Colonic mucosa (tissue), 4 donors: ENCODE results near the gene ROBO1. TPM values are rescaled to one million over a fixed set of nuclear protein-coding genes. Genes with fewer than 3 reads are reported as not detected.

Source experiments
- DNase-seq: peaks from one replicate; pipeline ENCODE4 v3.0.0-alpha.2; 2020
- H3K27ac ChIP-seq: fragments of 200-600 bp; one replicate; pipeline ENCODE4 v1.8.0; 2021
- H3K27me3 ChIP-seq: fragments of 200-600 bp; one replicate; pipeline ENCODE4 v1.8.0; 2021
- H3K36me3 ChIP-seq: fragments of 200-600 bp; one replicate; pipeline ENCODE4 v1.8.0; 2021
- H3K4me1 ChIP-seq: fragments of 200-600 bp; one replicate; pipeline ENCODE4 v1.8.0; 2021; ENCODE audit warnings: mild to moderate bottlenecking
- H3K4me3 ChIP-seq: fragments of 200-600 bp; one replicate; pipeline ENCODE4 v1.8.0; 2021
- H3K9ac ChIP-seq, 2 donors: one replicate each; pipeline ENCODE4 v1.7.0; 2013; ENCODE audit warnings: control low read depth in 2 of 2, low read depth in 2 of 2, low read length in 2 of 2
- H3K9me3 ChIP-seq: fragments of 200-600 bp; one replicate; pipeline ENCODE4 v1.8.0; 2021
- intact Hi-C: fragments of 100-400 bp; cut with DNase I; formaldehyde crosslinking; loops from one replicate; pipeline ENCODE4 v1.14.1; 2022
- total RNA-seq, 2 donors: library from RNA; stranded (reverse); fragmentation: NEBNext Ultra II Directional in 1 of 2; extraction: Animal tissue kit (Norgen Biotek cat#: 25700) in 1 of 2; gene quantifications; one replicate each; pipeline ENCODE4 v1.2.1, GENCODE V29; 2021
- TF ChIP-seq, protein P1 (sequence below): fragments of 200-600 bp; IDR thresholded peaks from one replicate; pipeline ENCODE4 v1.8.0; 2022; ENCODE audit warnings: antibody characterized with exemption, mild to moderate bottlenecking
- donor health status: healthy.
- donor health status: DM: no; HTN: no; CAD: no.
- donor health status: DM: no; HTN: no; CAD: no.

Gene ROBO1
- total RNA-seq, 2 donors from 2014 or later: 8.1 to 9.4 TPM

DNA sequence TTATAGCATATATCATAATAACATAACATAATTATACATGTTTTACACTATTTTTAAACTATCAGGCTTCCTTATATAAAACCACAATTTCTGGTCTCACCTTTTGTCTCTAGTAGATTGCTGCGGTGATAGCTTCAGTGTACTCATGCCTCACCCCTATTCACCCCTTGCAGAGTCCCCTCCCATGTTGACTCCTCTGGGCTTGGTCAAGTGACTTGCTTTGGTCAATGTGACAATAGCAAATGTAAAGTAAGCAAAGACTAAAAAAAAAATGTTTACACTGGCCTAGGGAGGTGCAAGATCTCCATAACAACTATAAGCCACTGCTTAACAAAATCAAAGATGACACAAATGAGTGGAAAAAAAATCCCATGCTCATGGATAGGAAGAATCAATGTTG, 537.5 kb downstream of the ROBO1 start:
- TF ChIP-seq, protein P1, sequence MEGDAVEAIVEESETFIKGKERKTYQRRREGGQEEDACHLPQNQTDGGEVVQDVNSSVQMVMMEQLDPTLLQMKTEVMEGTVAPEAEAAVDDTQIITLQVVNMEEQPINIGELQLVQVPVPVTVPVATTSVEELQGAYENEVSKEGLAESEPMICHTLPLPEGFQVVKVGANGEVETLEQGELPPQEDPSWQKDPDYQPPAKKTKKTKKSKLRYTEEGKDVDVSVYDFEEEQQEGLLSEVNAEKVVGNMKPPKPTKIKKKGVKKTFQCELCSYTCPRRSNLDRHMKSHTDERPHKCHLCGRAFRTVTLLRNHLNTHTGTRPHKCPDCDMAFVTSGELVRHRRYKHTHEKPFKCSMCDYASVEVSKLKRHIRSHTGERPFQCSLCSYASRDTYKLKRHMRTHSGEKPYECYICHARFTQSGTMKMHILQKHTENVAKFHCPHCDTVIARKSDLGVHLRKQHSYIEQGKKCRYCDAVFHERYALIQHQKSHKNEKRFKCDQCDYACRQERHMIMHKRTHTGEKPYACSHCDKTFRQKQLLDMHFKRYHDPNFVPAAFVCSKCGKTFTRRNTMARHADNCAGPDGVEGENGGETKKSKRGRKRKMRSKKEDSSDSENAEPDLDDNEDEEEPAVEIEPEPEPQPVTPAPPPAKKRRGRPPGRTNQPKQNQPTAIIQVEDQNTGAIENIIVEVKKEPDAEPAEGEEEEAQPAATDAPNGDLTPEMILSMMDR: no peak
- Histone ChIP-seq H3K9me3 (no peaks in the 10 kb centered on the region), H3K27ac (no peak overlapping the region), H3K9ac (no peak overlapping the region), H3K27me3 (no peaks in the 10 kb centered on the region), H3K36me3 (no peaks in the 10 kb centered on the region), H3K4me3 (no peak overlapping the region), H3K4me1 (no peaks in the 10 kb centered on the region)
- DNase-seq: no peak
- intact Hi-C loops: no loop called here

- TF ChIP-seq, protein P1: no peak
- Histone ChIP-seq H3K36me3 (no peaks in the 10 kb centered on the region), H3K9ac (no peak overlapping the region), H3K27me3 (no peaks in the 10 kb centered on the region), H3K27ac (no peak overlapping the region), H3K9me3 (no peaks in the 10 kb centered on the region), H3K4me3 (no peak overlapping the region), H3K4me1 (no peaks in the 10 kb centered on the region)
- intact Hi-C loops: no loop called here
- DNase-seq: no peak
These were observed 550.7 kb downstream of the ROBO1 start for GRCh38 chr3:79217096-79217495.

- Histone ChIP-seq H3K9ac (no peak overlapping the region), H3K4me3 (no peak overlapping the region), H3K4me1 (no peaks in the 10 kb centered on the region), H3K9me3 (no peaks in the 10 kb centered on the region), H3K27me3 (no peaks in the 10 kb centered on the region), H3K36me3 (no peaks in the 10 kb centered on the region), H3K27ac (no peak overlapping the region)
- no peak for DNase-seq
- TF ChIP-seq, protein P1: no peak
- intact Hi-C loops: no loop called here
These were observed 552.5 kb downstream of the ROBO1 start for GRCh38 chr3:79215286-79215685.

- intact Hi-C loops: no loop called here
- H3K9ac ChIP-seq: no peak overlapping the region
- H3K4me1 ChIP-seq: no peaks in the 10 kb centered on the region
- no peak overlapping the region for H3K27ac ChIP-seq
- DNase-seq: no peak
- H3K9me3 ChIP-seq: no peaks in the 10 kb centered on the region
- H3K4me3 ChIP-seq: no peak overlapping the region
- TF ChIP-seq, protein P1: no peak
- no peaks in the 10 kb centered on the region for H3K36me3 ChIP-seq
- H3K27me3 ChIP-seq: no peaks in the 10 kb centered on the region
These were observed 556.0 kb downstream of the ROBO1 start for GRCh38 chr3:79211586-79212359.

GRCh38 chr3:79204351-79204750, 563.4 kb downstream of the ROBO1 start:
- no peaks in the 10 kb centered on the region for H3K36me3 ChIP-seq
- TF ChIP-seq, protein P1: no peak
- no peaks in the 10 kb centered on the region for H3K4me1 ChIP-seq
- DNase-seq: no peak
- H3K9ac ChIP-seq: no peak overlapping the region
- no peaks in the 10 kb centered on the region for H3K27me3 ChIP-seq
- no peak overlapping the region for H3K27ac ChIP-seq
- H3K9me3 ChIP-seq: no peaks in the 10 kb centered on the region
- intact Hi-C loops: no loop called here
- no peak overlapping the region for H3K4me3 ChIP-seq
